ENCODE results near the gene CLDN20.
"Not testable (repeated sequence)": the region's sequence is repeated elsewhere in the genome, so short reads cannot be mapped to it uniquely, and the experiment has no call there.

The CLDN20 gene

DNA sequence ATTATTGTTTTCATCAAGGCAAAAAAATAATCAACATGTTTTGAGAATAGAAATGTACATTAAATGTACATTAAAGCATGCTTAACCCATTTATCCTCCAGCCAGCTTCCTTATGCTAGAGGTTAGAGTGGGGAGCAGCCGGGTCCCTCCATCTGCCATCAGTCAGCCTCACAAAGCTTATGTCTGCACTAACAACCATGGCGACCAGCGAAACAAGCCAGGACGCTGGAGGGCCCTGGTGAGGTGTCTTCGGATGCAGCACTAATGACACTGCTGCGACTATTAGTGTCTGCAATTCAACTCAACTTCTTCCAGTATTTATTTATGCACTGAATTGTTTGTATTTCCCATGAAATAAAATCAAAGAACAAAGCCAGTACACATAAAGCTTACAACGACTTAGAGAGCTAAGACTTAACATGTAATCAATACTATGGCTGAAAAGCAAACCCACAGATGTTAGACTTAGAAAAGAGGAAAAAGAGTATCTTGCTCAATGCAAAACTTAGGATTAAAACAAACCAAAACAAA is 6.8 kb downstream of the CLDN20 start:
- no peak for DNase-seq

DNA sequence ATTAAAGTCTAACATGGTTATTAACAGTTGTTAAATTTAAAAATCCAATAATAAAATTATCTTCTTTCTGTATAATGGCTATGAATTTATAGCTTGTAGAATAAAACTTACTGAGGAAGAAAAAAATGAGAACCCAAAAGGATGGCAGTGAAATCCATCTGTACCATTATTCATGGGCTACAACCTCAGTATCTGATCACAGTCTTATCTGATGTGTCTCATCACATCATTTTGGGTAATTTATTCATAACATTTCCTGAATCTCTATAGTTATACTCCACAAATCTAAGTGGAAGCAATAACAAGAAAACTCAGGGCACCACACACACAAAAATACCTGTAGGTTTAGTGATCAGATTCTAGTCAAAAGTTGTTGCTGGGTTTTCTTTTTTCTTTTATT is 7.3 kb downstream of the CLDN20 start:
- DNase-seq, result no peak

DNA sequence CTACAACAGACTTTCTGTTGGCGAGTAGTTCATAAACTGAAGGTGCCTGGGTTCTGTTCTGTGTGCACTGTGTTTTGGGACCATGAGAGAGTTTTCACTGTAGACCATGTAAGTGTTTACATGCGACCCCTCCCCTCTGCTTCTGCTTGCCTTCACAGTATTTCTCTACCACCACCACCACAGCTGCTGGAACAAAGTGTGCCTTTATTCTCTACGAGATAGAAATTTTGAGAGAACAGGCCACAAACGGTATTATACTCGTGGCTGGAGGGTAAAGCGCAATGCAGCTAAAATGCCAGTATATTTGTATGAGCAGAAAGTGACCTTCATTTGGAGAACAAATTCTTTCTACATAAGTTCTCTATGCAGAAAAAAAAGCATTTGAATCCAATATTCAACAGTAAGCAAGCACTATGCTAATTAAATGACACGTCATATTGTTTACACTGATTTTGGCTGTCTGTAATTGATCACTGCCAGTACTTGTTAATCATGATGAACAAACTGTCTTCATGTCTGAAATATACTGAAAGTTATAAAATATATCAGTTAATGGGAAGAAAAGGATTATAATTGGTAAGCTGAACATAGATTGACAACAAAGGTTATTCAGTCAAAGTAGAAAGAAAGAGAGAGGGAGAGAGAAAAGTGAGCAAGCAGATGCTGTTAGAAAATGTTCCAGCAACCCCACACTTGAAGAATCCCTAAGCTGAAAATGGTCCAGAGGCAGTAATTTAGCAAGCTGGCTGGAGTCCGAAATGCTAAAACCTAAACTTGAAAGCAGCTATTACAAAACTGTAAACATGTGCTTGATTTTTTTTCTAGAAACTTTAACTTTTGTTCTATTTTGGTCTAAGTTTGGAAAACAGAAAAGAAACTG is 8.8 kb downstream of the CLDN20 start:
- DNase-seq, result no peak

DNA sequence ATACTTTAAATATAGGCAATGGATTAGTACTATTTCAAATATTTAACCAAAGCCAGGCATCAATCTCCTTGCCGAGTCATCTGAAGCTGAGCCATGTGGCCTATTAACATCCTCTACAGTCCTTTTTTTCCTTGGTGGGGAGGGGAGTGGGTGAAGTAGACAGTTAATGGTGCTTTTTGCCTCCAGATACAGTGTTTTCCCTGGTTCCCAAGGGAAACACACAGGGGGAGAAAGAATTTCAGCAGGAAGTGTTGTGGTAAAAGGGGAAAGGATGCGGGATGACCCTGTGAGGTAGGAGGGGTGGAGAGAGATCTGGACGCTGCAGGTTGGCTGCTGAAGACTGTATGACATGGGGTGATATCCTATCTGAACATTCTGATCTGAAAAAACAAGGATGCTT is 9.6 kb downstream of the CLDN20 start:
- no peak for DNase-seq

DNA sequence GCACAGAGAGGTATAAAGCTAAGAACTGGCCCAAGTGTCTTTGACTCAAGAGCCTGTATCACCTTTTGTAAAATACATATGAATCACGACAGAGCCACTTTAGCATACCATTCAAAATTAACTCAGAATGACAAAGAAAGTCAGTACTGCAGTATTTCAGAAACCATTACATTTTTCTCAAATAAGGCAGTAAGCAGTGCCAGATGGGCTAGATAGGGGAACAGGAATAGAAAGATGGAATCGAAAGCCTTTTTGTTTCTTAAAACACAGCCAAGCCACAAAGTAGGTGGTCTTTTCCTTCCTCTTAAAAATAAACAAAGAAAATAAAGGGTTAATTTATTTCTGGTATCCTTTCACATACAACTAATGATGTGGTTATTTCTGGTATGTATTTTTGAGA is 10.3 kb downstream of the CLDN20 start:
- DNase-seq, result no peak

DNA sequence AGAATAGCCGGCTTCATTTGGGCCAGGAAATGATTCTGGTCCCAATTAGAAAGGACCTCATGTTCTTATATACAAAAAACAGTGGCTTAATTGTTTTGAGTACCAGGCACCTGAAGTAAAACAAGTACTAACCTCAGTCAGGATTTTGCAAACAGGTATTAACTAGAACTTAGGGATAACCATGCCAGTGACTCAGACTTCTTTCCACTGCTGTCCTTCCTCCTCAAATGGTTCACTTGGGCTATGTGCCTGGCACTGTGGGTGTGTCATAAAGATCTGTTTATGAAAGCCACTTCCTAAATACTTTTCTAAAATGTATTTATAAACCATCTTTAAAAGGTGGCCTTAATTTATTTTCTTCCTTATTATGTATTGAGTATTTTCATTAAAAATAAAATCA is 10.7 kb downstream of the CLDN20 start:
- no peak for DNase-seq

DNA sequence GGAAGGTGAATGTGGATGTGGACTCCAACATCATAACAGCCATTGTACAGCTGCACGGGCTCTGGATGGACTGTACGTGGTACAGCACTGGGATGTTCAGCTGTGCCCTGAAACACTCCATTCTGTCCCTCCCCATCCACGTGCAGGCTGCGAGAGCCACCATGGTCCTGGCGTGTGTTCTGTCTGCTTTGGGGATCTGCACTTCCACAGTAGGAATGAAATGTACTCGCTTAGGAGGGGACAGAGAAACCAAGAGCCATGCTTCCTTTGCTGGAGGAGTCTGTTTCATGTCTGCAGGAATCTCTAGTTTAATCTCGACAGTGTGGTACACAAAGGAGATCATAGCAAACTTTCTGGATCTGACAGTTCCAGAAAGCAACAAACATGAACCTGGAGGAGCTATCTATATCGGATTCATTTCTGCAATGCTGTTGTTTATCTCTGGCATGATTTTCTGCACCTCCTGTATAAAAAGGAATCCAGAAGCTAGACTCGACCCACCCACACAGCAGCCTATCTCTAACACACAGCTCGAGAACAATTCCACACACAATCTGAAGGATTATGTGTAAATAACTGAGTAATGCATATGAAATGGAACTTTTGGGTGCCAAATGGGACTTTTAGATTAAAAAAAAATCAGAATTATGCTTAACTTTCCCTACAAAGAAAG is 12.1 kb downstream of the CLDN20 start:
- DNase-seq, result no peak

DNA sequence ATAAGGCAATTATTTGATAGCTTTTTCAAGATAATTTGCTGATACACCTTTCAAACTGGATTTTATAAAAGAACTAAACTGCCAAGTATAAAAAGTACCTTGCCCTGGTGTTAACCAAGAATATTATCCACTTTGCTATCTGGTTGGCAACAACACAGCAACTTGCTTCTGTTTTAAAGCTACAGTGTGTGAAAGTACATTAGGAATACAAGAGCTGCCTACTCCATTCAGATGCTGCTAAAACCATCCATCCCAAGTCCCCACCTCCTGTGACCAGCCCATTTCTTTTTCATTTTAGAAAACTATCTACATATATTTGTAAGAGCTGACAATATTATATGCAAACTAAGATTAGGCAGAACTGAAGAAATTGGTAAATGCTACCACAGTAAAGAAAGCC is 12.8 kb downstream of the CLDN20 start:
- DNase-seq, result no peak

DNA sequence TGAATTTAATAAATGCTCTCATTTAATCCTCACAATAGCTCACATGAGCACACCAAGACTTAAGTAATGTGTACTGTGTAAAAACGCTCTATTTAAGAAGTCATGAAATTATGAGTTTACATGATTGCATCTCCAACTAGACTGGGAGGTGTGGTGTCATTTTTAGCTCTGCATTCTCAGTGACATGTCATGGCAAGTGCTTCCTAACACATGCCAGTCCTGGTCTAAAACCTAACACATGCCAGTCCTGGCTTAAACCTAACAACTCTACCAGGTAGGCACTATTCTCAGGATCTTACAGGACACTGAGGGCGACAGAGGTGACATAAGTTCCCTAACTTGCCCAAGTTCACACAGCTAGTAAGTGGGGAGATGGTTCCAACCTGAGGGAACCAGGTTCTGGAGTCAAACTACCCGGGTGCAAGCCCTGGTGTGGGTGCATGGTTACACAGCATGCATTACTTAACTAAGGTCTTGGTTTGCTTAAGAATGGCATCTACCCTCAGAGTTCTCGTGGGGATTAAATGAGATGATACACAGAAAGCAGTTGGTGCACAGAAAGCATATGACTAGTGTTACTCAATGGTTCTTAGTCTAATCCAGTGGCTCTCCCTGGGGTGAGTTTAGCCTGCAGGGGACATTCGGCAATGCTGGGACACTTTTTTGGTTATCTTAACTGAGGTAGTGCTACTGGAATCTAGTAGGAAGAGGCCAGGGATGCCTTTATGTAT is 14.7 kb downstream of the CLDN20 start:
- DNase-seq, result no peak

DNA sequence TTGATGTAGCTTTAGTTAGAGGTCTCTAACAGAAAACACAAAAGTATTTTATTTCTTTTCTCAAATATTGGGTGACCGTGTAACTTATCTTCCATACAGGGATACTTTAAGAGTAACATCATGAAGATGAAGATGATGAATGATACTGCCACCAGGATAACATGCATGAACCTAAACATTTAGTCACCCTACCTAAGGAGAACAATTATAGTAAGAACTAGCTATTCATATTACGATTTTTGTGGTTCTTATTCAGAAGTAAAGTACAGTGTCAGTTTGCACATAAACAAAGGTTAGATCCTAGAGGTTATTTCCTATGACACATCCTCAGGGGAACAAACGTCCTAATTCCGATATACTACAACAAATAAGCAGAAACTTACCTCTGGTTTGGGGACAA is 21.0 kb downstream of the CLDN20 start:
- DNase-seq, result no peak

DNA sequence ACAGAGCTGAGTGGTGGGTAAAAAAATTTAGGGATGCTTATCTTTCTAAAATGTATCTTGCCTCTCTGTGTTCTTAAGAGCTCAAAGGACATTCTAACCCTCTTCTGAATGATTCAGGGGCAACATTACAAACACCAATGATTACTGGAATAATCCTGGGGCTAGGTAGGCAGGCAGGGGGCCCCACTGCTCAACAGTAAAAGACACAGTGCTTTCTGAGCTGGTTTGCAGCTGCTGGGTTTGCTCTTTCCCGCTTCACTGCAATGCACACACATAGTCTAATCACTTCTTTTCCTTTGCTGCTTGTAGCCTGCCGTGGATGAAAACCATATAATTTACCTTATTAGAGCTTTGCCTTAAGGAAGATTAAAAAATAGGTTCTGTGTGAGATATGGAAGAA is 23.9 kb downstream of the CLDN20 start:
- no peak for DNase-seq

DNA sequence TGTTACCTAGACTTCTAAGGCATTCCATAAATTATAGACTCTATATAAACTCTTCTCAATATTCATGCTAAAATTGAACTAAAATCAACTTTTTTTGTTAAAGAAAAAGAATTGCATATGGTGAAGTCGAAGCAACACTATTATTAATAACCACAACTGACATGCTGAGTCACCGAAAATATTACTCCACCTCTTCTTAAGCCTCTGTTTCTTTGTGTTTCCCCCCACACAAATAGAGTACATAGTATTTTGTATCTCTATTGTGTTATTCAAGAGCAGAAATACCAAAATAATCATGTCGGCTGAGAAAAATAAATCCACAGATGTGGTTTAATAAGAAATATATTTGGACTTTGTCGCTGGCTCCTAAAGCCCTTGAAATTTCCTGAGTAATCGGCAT is 26.7 kb downstream of the CLDN20 start:
- DNase-seq, result no peak

DNA sequence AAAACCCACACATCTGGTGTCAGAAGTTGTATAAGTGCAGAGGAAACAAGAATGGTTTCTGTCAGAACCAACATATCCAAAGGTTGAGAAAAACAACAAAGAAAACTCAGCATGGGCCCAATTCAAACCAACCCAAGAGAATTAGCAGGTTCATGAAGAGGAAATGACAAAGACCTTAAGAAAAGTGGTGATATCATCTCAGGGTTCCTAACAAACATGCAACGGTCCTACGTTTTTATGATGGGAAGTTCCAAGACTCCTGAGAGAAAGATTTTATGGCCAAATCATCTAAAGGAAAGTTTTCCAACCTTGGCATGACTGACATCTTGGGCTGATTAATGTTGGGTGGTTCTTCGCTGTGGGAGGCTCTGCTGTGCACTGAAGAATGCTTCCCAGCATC is 27.5 kb downstream of the CLDN20 start:
- DNase-seq, result no peak

DNA sequence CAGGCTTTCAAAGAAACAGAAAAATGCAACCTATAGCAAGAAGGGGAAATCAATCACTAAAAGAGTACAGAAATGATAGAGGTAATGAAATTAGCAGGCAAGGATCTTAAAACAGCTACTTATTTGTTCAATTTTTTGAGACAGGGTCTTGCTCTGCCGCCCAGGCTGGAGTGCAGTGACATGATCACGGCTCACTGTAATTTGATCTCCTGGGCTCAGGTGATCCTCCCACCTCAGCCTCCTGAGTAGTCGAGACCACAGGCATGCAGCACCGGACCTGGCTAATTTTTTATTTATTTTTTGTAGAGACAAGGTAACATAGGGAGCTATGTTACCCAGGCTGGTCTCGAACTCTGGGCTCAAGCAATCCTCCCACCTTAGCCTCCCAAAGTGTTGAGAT is 28.9 kb downstream of the CLDN20 start:
- DNase-seq, result no peak

DNA sequence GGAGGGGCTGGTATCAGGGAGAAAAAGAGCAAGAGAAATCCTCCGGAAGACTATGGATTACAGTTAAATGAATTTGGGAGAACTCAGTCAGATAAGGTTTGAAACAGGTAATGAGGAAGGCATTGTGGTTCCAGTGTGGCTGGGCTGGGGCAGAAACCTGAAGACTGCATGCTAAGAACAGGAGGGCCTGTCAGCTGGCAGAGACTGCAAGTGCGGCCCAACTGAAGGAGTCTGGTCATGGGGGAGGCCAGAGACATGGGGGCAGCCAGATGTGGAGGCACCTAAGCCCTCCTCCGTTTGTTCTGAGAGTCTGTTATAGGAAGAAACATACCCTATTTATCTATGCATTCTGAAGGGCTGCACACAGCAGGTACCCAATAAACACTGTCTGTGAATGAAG is 33.9 kb downstream of the CLDN20 start:
- DNase-seq, result no peak

DNA sequence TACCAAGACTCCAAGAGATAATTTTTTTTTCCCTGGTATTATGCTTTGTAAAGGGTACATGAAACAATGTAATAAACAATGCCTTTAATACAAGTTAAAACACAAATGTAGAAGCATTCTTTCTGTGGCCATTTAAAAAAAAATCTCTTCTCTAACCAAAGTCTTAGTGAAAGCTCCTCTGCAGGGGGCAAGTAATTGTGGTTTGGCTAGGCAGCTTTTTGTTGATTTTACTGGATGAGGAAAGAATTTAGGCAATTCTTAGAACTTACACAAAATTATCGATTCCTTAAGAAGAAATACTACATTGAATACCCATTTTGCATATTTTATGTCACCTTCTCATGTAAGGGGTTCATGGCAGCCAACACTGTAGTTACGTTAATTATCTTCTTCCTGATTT is 38.1 kb downstream of the CLDN20 start:
- no peak for DNase-seq

DNA sequence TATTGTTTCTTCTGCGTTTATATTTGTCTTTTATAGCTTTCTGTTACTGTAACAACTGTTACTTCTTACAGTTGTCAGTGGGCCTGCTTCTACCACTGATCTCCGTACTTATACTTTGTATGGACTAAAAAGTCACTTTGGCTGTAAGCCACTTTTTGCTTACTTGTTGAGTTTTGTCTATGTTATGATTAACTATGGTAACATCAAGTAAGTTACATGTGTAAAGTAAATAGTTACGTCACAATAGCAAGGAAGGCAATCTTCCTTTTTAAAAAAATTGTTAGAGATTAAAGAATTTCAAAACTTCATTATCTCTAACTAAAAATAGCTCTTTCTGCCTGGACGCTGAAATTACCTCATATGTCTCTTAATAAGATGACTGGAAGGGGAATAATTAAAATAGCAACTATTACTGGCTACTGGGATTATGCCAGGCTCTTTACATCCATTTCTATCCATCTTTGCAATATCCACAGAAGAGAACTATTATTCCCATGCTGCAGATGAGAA is 39.6 kb downstream of the CLDN20 start:
- no peak for DNase-seq

DNA sequence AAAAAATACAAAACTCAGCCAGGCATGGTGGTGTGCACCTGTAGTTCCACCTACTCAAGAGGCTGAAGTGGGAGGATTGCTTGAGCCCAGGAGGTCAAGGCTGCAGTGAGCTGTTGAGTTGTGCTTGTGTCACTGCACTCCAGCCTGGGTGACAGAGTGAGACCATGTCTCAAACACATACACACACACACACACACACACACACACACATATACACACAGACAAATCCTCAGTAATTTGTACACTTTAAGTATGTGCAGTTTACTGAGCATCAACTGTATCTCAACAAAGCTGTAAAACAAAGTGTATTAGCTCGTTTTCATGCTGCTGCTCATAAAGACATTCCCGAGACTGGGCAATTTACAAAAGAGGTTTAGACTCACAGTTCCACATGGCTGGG is 43.1 kb downstream of the CLDN20 start:
- DNase-seq, result no peak

DNA sequence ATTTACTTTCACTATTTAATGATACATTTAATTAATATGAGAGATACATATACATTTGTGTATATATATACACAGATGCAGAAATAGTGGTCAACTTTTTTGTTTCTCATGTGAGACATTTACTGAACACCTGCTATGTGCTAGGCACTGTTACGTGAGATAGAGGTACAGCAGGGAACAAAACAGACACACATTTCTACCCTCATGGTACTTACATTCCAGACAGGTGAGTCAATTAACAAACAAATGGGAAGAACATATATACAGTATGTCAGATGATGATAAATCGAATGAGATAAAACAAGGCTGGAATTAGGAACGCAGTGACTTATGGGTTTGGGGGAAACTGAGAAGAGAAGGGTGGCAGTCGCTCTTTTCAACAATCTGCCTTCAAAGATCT is 45.3 kb downstream of the CLDN20 start:
- DNase-seq, result no peak

DNA sequence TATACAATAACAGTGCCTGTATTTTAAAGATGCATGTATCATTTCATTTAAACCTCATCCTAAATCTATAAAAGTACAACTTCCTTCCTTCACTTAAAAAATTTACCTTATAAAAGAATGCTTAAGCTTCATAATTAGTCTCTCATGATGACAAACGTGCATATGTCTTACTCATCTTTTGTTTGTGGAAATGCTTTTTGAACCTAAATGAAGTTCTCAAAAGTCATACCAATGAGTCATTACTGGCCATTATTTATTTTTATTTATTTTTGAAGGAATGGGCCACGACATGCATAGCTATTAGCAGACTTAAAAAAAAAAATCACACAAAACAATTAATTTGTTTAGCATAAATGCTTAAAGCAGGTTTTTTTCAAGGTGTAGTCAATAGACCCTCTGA is 46.8 kb downstream of the CLDN20 start:
- DNase-seq, result no peak

DNA sequence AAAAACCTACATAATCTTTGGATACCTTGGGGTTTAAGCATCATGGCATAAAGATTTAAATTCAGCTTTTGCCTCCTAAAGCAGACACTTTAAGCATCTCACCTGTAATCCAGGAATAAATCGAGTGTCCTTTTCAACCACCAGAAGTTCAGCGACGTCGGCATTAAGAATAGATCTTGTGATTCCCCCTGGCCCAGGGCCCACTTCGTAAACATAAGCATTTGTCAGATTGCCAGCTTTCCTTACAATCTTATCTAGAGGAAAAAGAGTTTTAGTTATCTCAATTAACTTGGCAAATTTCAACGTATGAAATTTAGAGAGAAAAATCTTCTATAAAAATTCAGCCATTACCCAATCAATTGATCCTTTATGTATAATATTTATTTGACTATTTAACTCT is 47.3 kb downstream of the CLDN20 start:
- DNase-seq, result no peak

DNA sequence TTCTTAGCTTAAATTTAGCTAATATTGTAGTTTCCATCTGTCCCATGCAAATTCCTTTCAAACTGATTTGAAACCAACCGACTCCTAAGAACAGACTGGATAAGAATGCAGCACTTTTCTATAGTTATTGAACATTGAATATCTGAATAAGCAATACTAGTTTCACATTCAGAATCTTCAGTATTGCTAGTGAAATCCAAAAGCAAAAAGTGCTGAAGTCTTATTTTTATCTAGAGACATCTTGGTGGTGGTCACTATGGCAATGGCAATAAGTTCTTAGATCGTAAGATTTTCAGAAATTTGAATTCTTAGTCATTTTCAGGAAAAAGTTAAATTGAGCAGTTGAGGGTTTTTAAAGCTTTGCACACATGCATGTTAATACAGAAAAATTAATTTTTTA is 47.8 kb downstream of the CLDN20 start:
- no peak for DNase-seq

DNA sequence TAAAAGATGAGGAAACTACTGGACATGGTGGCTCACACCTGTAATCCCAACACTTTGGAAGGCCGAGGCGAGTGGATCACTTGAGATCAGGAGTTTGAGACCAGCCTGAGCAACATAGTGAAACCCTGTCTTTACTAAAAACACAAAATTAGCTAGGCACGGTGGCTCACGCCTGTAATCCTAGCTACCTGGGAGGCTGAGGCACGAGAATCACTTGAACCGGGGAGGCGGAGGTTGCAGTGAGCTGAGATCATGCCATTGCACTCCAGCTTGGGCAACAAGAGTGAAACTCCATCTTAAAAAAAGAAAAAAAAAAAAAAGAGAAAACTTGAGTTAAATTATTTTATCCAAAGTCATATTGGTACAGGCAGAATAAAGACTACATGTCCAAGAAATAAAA is 49.1 kb downstream of the CLDN20 start:
- DNase-seq, result not testable (repeated sequence)

Data from NCI-H187 treated with DMSO at 0.1 percent for 48 hours (cell line).